GM12878 (cell line): Measurements from ENCODE around the gene MSH5. TPM values are rescaled to one million over a fixed set of nuclear protein-coding genes. Genes with fewer than 3 reads are reported as not detected.

ENCODE experiments used
- ATF7 ChIP-seq: fragments of 450-650 bp; IDR thresholded peaks from 2 replicates; pipeline ENCODE4 v1.6.1; 2016; ENCODE audit warnings: low read depth, mild to moderate bottlenecking
- CEBPZ ChIP-seq: fragments of 150-350 bp; IDR thresholded peaks from 2 replicates; pipeline ENCODE4 v1.6.1; 2016; ENCODE audit warnings: low read depth, low read length
- DPF2 ChIP-seq: fragments of 450-650 bp; IDR thresholded peaks from 2 replicates; pipeline ENCODE4 v1.6.1; 2017; ENCODE audit warnings: mild to moderate bottlenecking
- E4F1 ChIP-seq: fragments of 450-650 bp; IDR thresholded peaks from 2 replicates; pipeline ENCODE4 v1.6.1; 2018; ENCODE audit warnings: borderline replicate concordance, mild to moderate bottlenecking; ENCODE audit not compliant: partially characterized antibody
- EZH2 ChIP-seq: IDR thresholded peaks from 2 replicates; pipeline ENCODE4 v1.6.1; 2012; ENCODE audit warnings: low read depth, mild to moderate bottlenecking, control low read depth, inconsistent platforms, low read length, borderline replicate concordance; ENCODE audit not compliant: control insufficient read depth
- MLLT1 ChIP-seq: fragments of 450-650 bp; IDR thresholded peaks from 2 replicates; pipeline ENCODE4 v1.6.1; 2016; ENCODE audit warnings: mild to moderate bottlenecking
- NBN ChIP-seq: fragments of 450-650 bp; IDR thresholded peaks from 2 replicates; pipeline ENCODE4 v1.6.1; 2016
- NKRF ChIP-seq: fragments of 450-650 bp; conservative IDR thresholded peaks from 2 replicates; pipeline ENCODE4 v1.6.1; 2017; ENCODE audit warnings: mild to moderate bottlenecking, moderate library complexity
- PAX8 ChIP-seq: fragments of 450-650 bp; IDR thresholded peaks from 2 replicates; pipeline ENCODE4 v1.6.1; 2017; ENCODE audit warnings: mild to moderate bottlenecking, moderate library complexity
- PML ChIP-seq: IDR thresholded peaks from 2 replicates; pipeline ENCODE4 v1.6.1; 2012; ENCODE audit warnings: low read length, inconsistent platforms
- RCOR1 ChIP-seq: conservative IDR thresholded peaks from 2 replicates; pipeline ENCODE4 v1.6.1; 2012; ENCODE audit warnings: low read depth, low read length, improper control_type of control experiment
- SRF ChIP-seq, 2 experiments: IDR thresholded peaks; 2 replicates each; pipeline ENCODE4 v1.6.1; 2011; ENCODE audit warnings: low read depth in 2 of 2, low read length in 2 of 2, mild to moderate bottlenecking in 1 of 2, moderate library complexity in 1 of 2
- YY1 ChIP-seq: IDR thresholded peaks from 2 replicates; pipeline ENCODE4 v1.6.1; 2011; ENCODE audit warnings: low read depth, mild to moderate bottlenecking, low read length
- ZBED1 ChIP-seq: IDR thresholded peaks from 2 replicates; pipeline ENCODE4 v1.6.1; 2016; ENCODE audit warnings: borderline replicate concordance
- ZNF687 ChIP-seq: fragments of 450-650 bp; IDR thresholded peaks from 2 replicates; pipeline ENCODE4 v1.6.1; 2017; ENCODE audit warnings: mild to moderate bottlenecking, moderate library complexity
- polyA plus RNA-seq, 11 experiments: library from polyadenylated mRNA; depleted of rRNA in 4 of 11; unstranded in 6 of 11; stranded (reverse) in 5 of 11; fragments of >200 nt; fragmentation: Nextera tagmentation in 4 of 11; fragmentation: Illumina TruSeq in 1 of 11; extraction: Ambion mirVana in 4 of 11; extraction: Trizol in 1 of 11; gene quantifications; 1 replicate in 1 of 11; 2 replicates in 10 of 11; pipeline versions ENCODE4 v1.2.1 to v1.2.3, GENCODE V29; 2011 to 2016; ENCODE audit warnings: inconsistent platforms in 2 of 11, missing spikeins in 2 of 11, low read depth in 1 of 11
- total RNA-seq, 4 experiments: library from RNA; depleted of rRNA in 3 of 4; stranded (reverse); fragments of >200 nt in 3 of 4; fragmentation: Illumina TruSeq in 1 of 4; extraction: Trizol in 1 of 4; gene quantifications; 2 replicates each; pipeline versions ENCODE4 v1.2.1 to v1.2.3, GENCODE V29; 2013 to 2021

MSH5 gene
- total and polyA plus RNA-seq, 10 of the 15 experiments (the other 5 are each of a cell fraction or from before 2014, with no cell fraction given): 9.1 to 52.7 (median 30.0) TPM

GRCh38 chr6:31739639-31740396, at the start of gene MSH5 (continued):
- no peak for TF ChIP-seq ATF7
- TF ChIP-seq NBN: peak; percentile 22; the same call in 1 of the 2 replicates
- no peak for TF ChIP-seq PML
- no peak for TF ChIP-seq EZH2
- peak; percentile 76 for TF ChIP-seq YY1
- TF ChIP-seq MLLT1: peak; percentile 51; the same call in 1 of the 2 replicates
- peak; percentile 25; the same call in 1 of the 2 replicates for TF ChIP-seq ZNF687
- TF ChIP-seq PAX8: no peak
- no peak for TF ChIP-seq ZBED1
- no peak for TF ChIP-seq E4F1
- no peak for TF ChIP-seq RCOR1
- TF ChIP-seq SRF (IDR thresholded peaks at IDR 0.05; ENCODE audit: low read depth in 2 of 2, low read length in 2 of 2): no peak
- TF ChIP-seq DPF2: peak; percentile 44; the same call in 1 of the 2 replicates
- peak; percentile 72 for TF ChIP-seq CEBPZ
- TF ChIP-seq NKRF: peak; percentile 96
